A673 (cell line): ENCODE data around the gene TEK.
A peak's percentile ranks its signal among the peaks of the same experiment; 100 is the strongest.

Experiments
- CTCF ChIP-seq: fragments of 300-800, 200-600 bp; sonication (generic); conservative IDR thresholded peaks from 2 replicates; pipeline ENCODE4 v1.5.1; 2017; ENCODE audit warnings: low read depth, mild to moderate bottlenecking, antibody characterized with exemption, low read length, moderate library complexity, mixed read lengths
- EZH2 ChIP-seq: fragments of 200-600 bp; sonication (generic); IDR thresholded peaks from 2 replicates; pipeline ENCODE4 v1.6.1; 2017; ENCODE audit warnings: borderline replicate concordance, low read depth, mild to moderate bottlenecking, mixed read lengths, antibody characterized with exemption, low read length; ENCODE audit not compliant: poor library complexity, severe bottlenecking

- TF ChIP-seq CTCF (peak; percentile 54), EZH2 (no peak)
These were observed 138.7 kb downstream of the TEK start for GRCh38 chr9:27247756-27248155.
